Endothelial cell of umbilical vein (primary cell): ENCODE measurements around the gene PAX8. TPM values are rescaled to one million over a fixed set of nuclear protein-coding genes. Genes with fewer than 3 reads are reported as not detected.

Source experiments
- BruUV-seq: library from RNA; stranded (reverse); fragments of 400-500 nt; replicated peaks from 2 replicates; lab custom pipeline; 2021; lab: Mats Ljungman, UMichigan
- CTCF ChIA-PET: fragments of 300-600, 350-600 bp; sonication (Branson Sonifier 250); formaldehyde crosslinking; loops from one replicate; lab custom pipeline; 2021; ENCODE audit warnings: antibody characterized with exemption, inconsistent platforms; lab: Charles Lee
- POLR2A ChIA-PET: fragments of 300-600, 350-600 bp; sonication (Branson Sonifier 250); formaldehyde crosslinking; loops from one replicate; lab custom pipeline; 2021; ENCODE audit warnings: antibody characterized with exemption, inconsistent platforms; lab: Charles Lee
- DNase-seq: peaks from one replicate; pipeline ENCODE4 v3.0.0-alpha.2; 2011; ENCODE audit warnings: low read depth, low spot score
- FAIRE-seq: peaks from 2 replicates; lab custom pipeline; 2011; peaks lifted over from hg19 to GRCh38; lab: Jason Lieb, UNC
- H2AFZ ChIP-seq: 2 replicates; pipeline ENCODE4 v1.6.0; 2012; ENCODE audit warnings: low read depth, low read length, control low read depth, inconsistent platforms
- H3K27ac ChIP-seq: 2 replicates; pipeline ENCODE4 v1.5.1; 2011; ENCODE audit warnings: low read depth, mild to moderate bottlenecking, control low read depth, low read length, moderate library complexity; ENCODE audit not compliant: insufficient read depth
- H3K27me3 ChIP-seq, 2 experiments: 2 replicates each; pipeline versions ENCODE4 v1.6.0 to v1.6.1; 2011; ENCODE audit warnings: low read length in 2 of 2, mixed read lengths in 1 of 2; ENCODE audit not compliant: control insufficient read depth in 2 of 2, insufficient read depth in 2 of 2
- H3K36me3 ChIP-seq, 2 experiments: 2 replicates in 1 of 2; 3 replicates in 1 of 2; pipeline ENCODE4 v1.5.1; 2011; ENCODE audit warnings: low read length in 2 of 2, mild to moderate bottlenecking in 1 of 2, moderate library complexity in 1 of 2; ENCODE audit not compliant: control insufficient read depth in 2 of 2, insufficient read depth in 2 of 2; ENCODE audit errors: extremely low read depth in 1 of 2
- H3K4me1 ChIP-seq: 3 replicates; pipeline ENCODE4 v1.5.1; 2011; ENCODE audit warnings: mild to moderate bottlenecking, low read length; ENCODE audit not compliant: control insufficient read depth, insufficient read depth; ENCODE audit errors: extremely low read depth
- H3K4me2 ChIP-seq: 2 replicates; pipeline ENCODE4 v1.6.1; 2011; ENCODE audit warnings: low read length, control low read depth, mixed read lengths; ENCODE audit not compliant: insufficient read depth
- H3K4me3 ChIP-seq, 3 experiments: fragments of 200-600 bp in 1 of 3; sonication (generic), shearing (Covaris generic) in 1 of 3; replicated peaks in 1 of 3; 2 replicates each; pipeline ENCODE4 v1.5.1; 2011 to 2016; ENCODE audit warnings: control low read depth in 3 of 3, low read length in 3 of 3, mild to moderate bottlenecking in 2 of 3, inconsistent platforms in 1 of 3, low read depth in 1 of 3, moderate library complexity in 1 of 3; ENCODE audit not compliant: insufficient read depth in 1 of 3
- H3K79me2 ChIP-seq: 2 replicates; pipeline ENCODE4 v1.6.0; 2012; ENCODE audit warnings: low read length, inconsistent platforms; ENCODE audit not compliant: control insufficient read depth, insufficient read depth
- H3K9ac ChIP-seq: replicated peaks from 2 replicates; pipeline ENCODE3; 2011; ENCODE audit warnings: low read length, control low read depth; ENCODE audit not compliant: insufficient read depth; ENCODE audit errors: extremely low read depth
- H3K9me1 ChIP-seq: replicated peaks from 3 replicates; pipeline ENCODE4 v1.6.0; 2011; ENCODE audit warnings: mild to moderate bottlenecking, low read length; ENCODE audit not compliant: control insufficient read depth, insufficient read depth; ENCODE audit errors: extremely low read depth
- H3K9me3 ChIP-seq: replicated peaks from 2 replicates; pipeline ENCODE4 v1.5.1; 2012; ENCODE audit warnings: low read length, inconsistent platforms; ENCODE audit not compliant: control insufficient read depth, insufficient read depth
- H4K20me1 ChIP-seq: replicated peaks from 2 replicates; pipeline ENCODE3; 2011; ENCODE audit warnings: mild to moderate bottlenecking, low read length; ENCODE audit not compliant: control insufficient read depth, insufficient read depth; ENCODE audit errors: extremely low read depth
- EZH2 ChIP-seq: IDR thresholded peaks from 2 replicates; pipeline ENCODE4 v1.6.1; 2012; ENCODE audit warnings: borderline replicate concordance, low read depth, mild to moderate bottlenecking, moderate library complexity, low read length, inconsistent platforms; ENCODE audit not compliant: severe bottlenecking
- FOS ChIP-seq: IDR thresholded peaks from 2 replicates; pipeline ENCODE4 v1.6.1; 2011; ENCODE audit warnings: mild to moderate bottlenecking, low read length, moderate library complexity, borderline replicate concordance; ENCODE audit not compliant: insufficient read depth
- GATA2 ChIP-seq: IDR thresholded peaks from 2 replicates; pipeline ENCODE4 v1.7.0; 2011; ENCODE audit warnings: low read depth, mild to moderate bottlenecking, moderate library complexity, mixed read lengths, low read length; ENCODE audit not compliant: insufficient read length, insufficient read depth
- JUN ChIP-seq: IDR thresholded peaks from 2 replicates; pipeline ENCODE4 v1.6.1; 2011; ENCODE audit warnings: borderline replicate concordance, low read depth; ENCODE audit not compliant: insufficient read length, insufficient read depth
- MYC ChIP-seq: IDR thresholded peaks from one replicate; pipeline ENCODE4 v1.6.1; 2011; ENCODE audit warnings: mild to moderate bottlenecking, low read depth, low read length
- POLR2A ChIP-seq: IDR thresholded peaks from 2 replicates; pipeline ENCODE4 v1.6.1; 2012; ENCODE audit warnings: low read depth, mild to moderate bottlenecking, control low read depth, low read length
- POLR2AphosphoS5 ChIP-seq: IDR thresholded peaks from 2 replicates; pipeline ENCODE4 v1.6.1; 2012; ENCODE audit warnings: low read depth, mild to moderate bottlenecking, control low read depth, low read length, moderate library complexity; ENCODE audit not compliant: insufficient read depth
- dilution Hi-C: fragments of 300-500 bp; cut with MboI; formaldehyde crosslinking; loops from one replicate; pipeline ENCODE4 v1.15.0; 2019; ENCODE audit warnings: low sequenced_read_pairs; ENCODE audit not compliant: extremely low pct_ligation_motif_present
- intact Hi-C: fragments of 100-400 bp; cut with micrococcal nuclease; formaldehyde crosslinking; loops from one replicate; pipeline ENCODE4 v1.10.0; 2022
- polyA plus RNA-seq, 4 experiments: library from polyadenylated mRNA; depleted of rRNA in 3 of 4; stranded (reverse) in 3 of 4; unstranded in 1 of 4; fragments of >200 nt; gene quantifications; 2 replicates each; pipeline versions ENCODE4 v1.2.1 to v1.2.3, GENCODE V29; 2011 to 2012; ENCODE audit warnings: missing spikeins in 1 of 4
- total RNA-seq: library from RNA; stranded (reverse); gene quantifications from 2 replicates; pipeline ENCODE4 v1.2.3, GENCODE V29; 2021
- TF ChIP-seq, protein P1 (sequence below): IDR thresholded peaks from 2 replicates; pipeline ENCODE4 v1.6.1; 2011; ENCODE audit not compliant: insufficient read depth, insufficient read length
- TF ChIP-seq, protein P2 (sequence below), 2 donors: IDR thresholded peaks; 1 replicate in 1 of 2; 2 replicates in 1 of 2; pipeline ENCODE4 v1.5.1; 2011; ENCODE audit warnings: low read length in 2 of 2, mild to moderate bottlenecking in 2 of 2, moderate library complexity in 2 of 2, control low read depth in 1 of 2, inconsistent platforms in 1 of 2, low read depth in 1 of 2; ENCODE audit not compliant: insufficient read depth in 1 of 2; ENCODE audit errors: extremely low read depth in 1 of 2

Gene PAX8
- total and polyA plus RNA-seq, 2 donors (not counting 3 experiments of a cell fraction or from before 2014, with no cell fraction given): 0.22 to 0.62 TPM

DNA sequence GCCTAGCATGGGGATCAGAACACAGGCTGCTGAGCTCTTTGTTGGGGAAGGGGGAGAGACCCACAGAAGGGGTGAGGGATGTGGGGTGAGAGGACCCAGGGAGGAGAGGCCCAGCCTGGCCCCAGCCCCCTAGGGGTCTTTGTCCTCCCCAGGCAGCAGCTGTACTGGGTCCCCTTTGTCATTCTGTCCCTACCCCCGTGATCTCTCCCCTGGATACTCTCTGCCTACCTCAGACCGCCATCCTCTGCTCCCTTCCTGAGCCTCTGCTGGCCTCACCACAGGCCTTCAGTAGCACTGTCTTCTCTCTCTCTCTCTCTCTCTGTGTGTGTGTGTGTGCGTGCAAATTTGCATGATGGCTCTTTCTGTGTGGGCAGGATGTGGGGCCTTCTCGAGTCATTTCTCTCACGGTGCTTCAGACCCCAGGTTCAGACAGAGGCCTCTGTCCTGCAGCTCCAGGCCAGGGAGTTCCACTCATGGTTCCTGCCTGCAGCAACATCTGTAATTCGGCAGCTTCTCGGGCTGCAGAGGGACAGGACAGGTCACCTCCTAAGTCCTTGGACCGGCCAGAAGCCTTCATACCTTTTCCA, 103.6 kb downstream of the PAX8 start:
- Histone ChIP-seq H3K9me3 (no peaks in the 10 kb centered on the region), H3K4me3 (no peak overlapping the region), H3K4me1 (no peaks in the 10 kb centered on the region), H3K27me3 (peaks cover 0 to 7% of the 10 kb centered on the region in 2 experiments), H3K4me2 (no peak overlapping the region), H4K20me1 (no peaks in the 10 kb centered on the region), H3K79me2 (no peaks in the 10 kb centered on the region), H3K9ac (no peak overlapping the region), H3K36me3 (no peaks in the 10 kb centered on the region), H2AFZ (no peak overlapping the region), H3K9me1 (no peaks in the 10 kb centered on the region), H3K27ac (no peak overlapping the region)
- ChIA-PET POLR2A (no interaction called here), CTCF (interaction anchor here (1.9 to 4.1 kb wide), 3 partner anchors 24 to 38 kb away, joined by 9 to 15 read pairs (median 13); no protein-coding TSS in a partner anchor)
- intact Hi-C loops (no loop called here), dilution Hi-C loops (no loop called here)
- TF ChIP-seq, protein P1, sequence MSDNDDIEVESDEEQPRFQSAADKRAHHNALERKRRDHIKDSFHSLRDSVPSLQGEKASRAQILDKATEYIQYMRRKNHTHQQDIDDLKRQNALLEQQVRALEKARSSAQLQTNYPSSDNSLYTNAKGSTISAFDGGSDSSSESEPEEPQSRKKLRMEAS: no peak
- TF ChIP-seq, protein P2, sequence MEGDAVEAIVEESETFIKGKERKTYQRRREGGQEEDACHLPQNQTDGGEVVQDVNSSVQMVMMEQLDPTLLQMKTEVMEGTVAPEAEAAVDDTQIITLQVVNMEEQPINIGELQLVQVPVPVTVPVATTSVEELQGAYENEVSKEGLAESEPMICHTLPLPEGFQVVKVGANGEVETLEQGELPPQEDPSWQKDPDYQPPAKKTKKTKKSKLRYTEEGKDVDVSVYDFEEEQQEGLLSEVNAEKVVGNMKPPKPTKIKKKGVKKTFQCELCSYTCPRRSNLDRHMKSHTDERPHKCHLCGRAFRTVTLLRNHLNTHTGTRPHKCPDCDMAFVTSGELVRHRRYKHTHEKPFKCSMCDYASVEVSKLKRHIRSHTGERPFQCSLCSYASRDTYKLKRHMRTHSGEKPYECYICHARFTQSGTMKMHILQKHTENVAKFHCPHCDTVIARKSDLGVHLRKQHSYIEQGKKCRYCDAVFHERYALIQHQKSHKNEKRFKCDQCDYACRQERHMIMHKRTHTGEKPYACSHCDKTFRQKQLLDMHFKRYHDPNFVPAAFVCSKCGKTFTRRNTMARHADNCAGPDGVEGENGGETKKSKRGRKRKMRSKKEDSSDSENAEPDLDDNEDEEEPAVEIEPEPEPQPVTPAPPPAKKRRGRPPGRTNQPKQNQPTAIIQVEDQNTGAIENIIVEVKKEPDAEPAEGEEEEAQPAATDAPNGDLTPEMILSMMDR (IDR thresholded peaks at IDR 0.05; ENCODE audit: extremely low read depth in 1 of 2, insufficient read depth in 1 of 2, low read depth in 1 of 2, low read length in 2 of 2): no peak
- TF ChIP-seq JUN (no peak), GATA2 (no peak), EZH2 (no peak), MYC (no peak), FOS (no peak), POLR2AphosphoS5 (no peak), POLR2A (no peak)
- FAIRE-seq (no peak), DNase-seq (no peak)
- BruUV-seq: no TSS peak
